ENCODE data around the gene SDF2L1.

GRCh38 chr22:21674638-21675245 lies 32.6 kb downstream of the SDF2L1 start:
- TF ChIP-seq, protein P1, sequence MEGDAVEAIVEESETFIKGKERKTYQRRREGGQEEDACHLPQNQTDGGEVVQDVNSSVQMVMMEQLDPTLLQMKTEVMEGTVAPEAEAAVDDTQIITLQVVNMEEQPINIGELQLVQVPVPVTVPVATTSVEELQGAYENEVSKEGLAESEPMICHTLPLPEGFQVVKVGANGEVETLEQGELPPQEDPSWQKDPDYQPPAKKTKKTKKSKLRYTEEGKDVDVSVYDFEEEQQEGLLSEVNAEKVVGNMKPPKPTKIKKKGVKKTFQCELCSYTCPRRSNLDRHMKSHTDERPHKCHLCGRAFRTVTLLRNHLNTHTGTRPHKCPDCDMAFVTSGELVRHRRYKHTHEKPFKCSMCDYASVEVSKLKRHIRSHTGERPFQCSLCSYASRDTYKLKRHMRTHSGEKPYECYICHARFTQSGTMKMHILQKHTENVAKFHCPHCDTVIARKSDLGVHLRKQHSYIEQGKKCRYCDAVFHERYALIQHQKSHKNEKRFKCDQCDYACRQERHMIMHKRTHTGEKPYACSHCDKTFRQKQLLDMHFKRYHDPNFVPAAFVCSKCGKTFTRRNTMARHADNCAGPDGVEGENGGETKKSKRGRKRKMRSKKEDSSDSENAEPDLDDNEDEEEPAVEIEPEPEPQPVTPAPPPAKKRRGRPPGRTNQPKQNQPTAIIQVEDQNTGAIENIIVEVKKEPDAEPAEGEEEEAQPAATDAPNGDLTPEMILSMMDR (IDR thresholded peaks at IDR 0.05; ENCODE audit: extremely low read depth in 1 of 2, insufficient read depth in 1 of 2, low read depth in 1 of 2, low read length in 2 of 2): no peak
- TF ChIP-seq POLR2AphosphoS5 (IDR thresholded peaks at IDR 0.05; ENCODE audit: insufficient read depth, low read depth, low read length): no peak
- TF ChIP-seq POLR2A (IDR thresholded peaks at IDR 0.05; ENCODE audit: low read depth, low read length): no peak
- TF ChIP-seq MAX (IDR thresholded peaks at IDR 0.05; ENCODE audit: insufficient read depth, insufficient read length): no peak
- TF ChIP-seq EZH2 (IDR thresholded peaks at IDR 0.05; ENCODE audit: borderline replicate concordance, low read depth, low read length, severe bottlenecking): no peak
- TF ChIP-seq MYC (IDR thresholded peaks at IDR 0.05; ENCODE audit: low read depth, low read length): no peak
